Activated naive CD8-positive, alpha-beta T cell treated with anti-CD3 and anti-CD28 coated beads, Interleukin-2, amount 10 ng/mL, durations not matched to agents 7 days and 5 days (primary cell): ENCODE measurements around the gene TTC23L. TPM values are rescaled to one million over a fixed set of nuclear protein-coding genes. Genes with fewer than 3 reads are reported as not detected.

Source experiments
- ATAC-seq: fragments of 150-1000 bp; cut with Tn5 transposase; one replicate; pipeline ENCODE4 v1.10.0; 2021; ENCODE audit warnings: low read depth, moderate library complexity
- POLR2A ChIA-PET: fragments of 350-600 bp; sonication (Branson Sonifier 250); formaldehyde crosslinking; loops from one replicate; lab custom pipeline; 2021; ENCODE audit warnings: antibody characterized with exemption; lab: Charles Lee
- DNase-seq: peaks from one replicate; pipeline ENCODE4 v3.0.0; 2021
- H3K27ac Mint-ChIP-seq: one replicate; pipeline ENCODE4 v1.8.0; 2022; ENCODE audit warnings: mild to moderate bottlenecking, mixed read lengths
- H3K27me3 Mint-ChIP-seq: one replicate; pipeline ENCODE4 v1.8.0; 2022; ENCODE audit warnings: mild to moderate bottlenecking, moderate library complexity, mixed read lengths
- H3K36me3 Mint-ChIP-seq: one replicate; pipeline ENCODE4 v1.8.0; 2021; ENCODE audit warnings: mild to moderate bottlenecking, mixed read lengths
- H3K4me1 Mint-ChIP-seq: one replicate; pipeline ENCODE4 v1.8.0; 2021; ENCODE audit warnings: mixed read lengths
- H3K4me3 Mint-ChIP-seq: one replicate; pipeline ENCODE4 v1.8.0; 2022; ENCODE audit warnings: mild to moderate bottlenecking, moderate library complexity, mixed read lengths
- H3K9me3 Mint-ChIP-seq: one replicate; pipeline ENCODE4 v1.8.0; 2021; ENCODE audit warnings: mixed read lengths
- total RNA-seq, 2 experiments: library from RNA; stranded (reverse); gene quantifications; one replicate each; pipeline ENCODE4 v1.2.3, GENCODE V29; 2021

The TTC23L gene
- total RNA-seq, 2 experiments from 2014 or later: not detected

GRCh38 chr5:34923694-34924461 lies 84.9 kb downstream of the TTC23L start:
- Mint-ChIP-seq H3K4me1 (peaks cover 28% of the 10 kb centered on the region), H3K27ac (peak overlapping the region; percentile 71), H3K9me3 (no peaks in the 10 kb centered on the region), H3K4me3 (peak overlapping the region; percentile 9), H3K36me3 (peaks cover 22% of the 10 kb centered on the region), H3K27me3 (no peaks in the 10 kb centered on the region)
- no peak for DNase-seq
- ATAC-seq: peak; percentile 94
- POLR2A ChIA-PET: interaction anchor here (0.6 to 2.0 kb wide), 2 partner anchors 9 to 13 kb away, joined by 3 to 14 read pairs; partner anchors contain the start of genes BRIX1 and RAD1

GRCh38 chr5:34924462-34924765 lies 85.5 kb downstream of the TTC23L start:
- H3K36me3 Mint-ChIP-seq: peaks cover 22% of the 10 kb centered on the region
- no peak for DNase-seq
- H3K9me3 Mint-ChIP-seq: no peaks in the 10 kb centered on the region
- peaks cover 31% of the 10 kb centered on the region for H3K4me1 Mint-ChIP-seq
- H3K4me3 Mint-ChIP-seq: no peak overlapping the region
- POLR2A ChIA-PET: interaction anchor here (2.0 kb wide), 1 partner anchor 9 kb away, joined by 14 read pairs; the partner anchor contains the start of genes BRIX1 and RAD1
- no peaks in the 10 kb centered on the region for H3K27me3 Mint-ChIP-seq
- ATAC-seq: no peak
- H3K27ac Mint-ChIP-seq: no peak overlapping the region

- Mint-ChIP-seq H3K27me3 (no peaks in the 10 kb centered on the region), H3K4me1 (peaks cover 35% of the 10 kb centered on the region), H3K4me3 (no peak overlapping the region), H3K27ac (no peak overlapping the region), H3K36me3 (peaks cover 20% of the 10 kb centered on the region), H3K9me3 (no peaks in the 10 kb centered on the region)
- POLR2A ChIA-PET: no interaction called here
- no peak for DNase-seq
- no peak for ATAC-seq
These were observed 87.4 kb downstream of the TTC23L start for GRCh38 chr5:34926318-34926888.

GRCh38 chr5:34927785-34928184 lies 88.8 kb downstream of the TTC23L start:
- Mint-ChIP-seq H3K4me1 (peaks cover 37% of the 10 kb centered on the region), H3K4me3 (no peak overlapping the region), H3K27ac (no peak overlapping the region), H3K27me3 (no peaks in the 10 kb centered on the region), H3K9me3 (no peaks in the 10 kb centered on the region), H3K36me3 (peaks cover 18% of the 10 kb centered on the region)
- POLR2A ChIA-PET: interaction anchor here (3.6 kb wide), 1 partner anchor 11 kb away, joined by 108 read pairs; the partner anchor contains the start of genes BRIX1 and RAD1
- no peak for ATAC-seq
- no peak for DNase-seq

- Mint-ChIP-seq H3K36me3 (peaks cover 17% of the 10 kb centered on the region), H3K27ac (no peak overlapping the region), H3K27me3 (no peaks in the 10 kb centered on the region), H3K4me3 (peak overlapping the region; percentile 87), H3K4me1 (peaks cover 36% of the 10 kb centered on the region), H3K9me3 (no peaks in the 10 kb centered on the region)
- no peak for DNase-seq
- POLR2A ChIA-PET: interaction anchor here (3.6 kb wide), 1 partner anchor 11 kb away, joined by 108 read pairs; the partner anchor contains the start of genes BRIX1 and RAD1
- no peak for ATAC-seq
These were observed 89.3 kb downstream of the TTC23L start for GRCh38 chr5:34928267-34928666.

- Mint-ChIP-seq H3K4me1 (peaks cover 27% of the 10 kb centered on the region), H3K27ac (peak within 1 kb of the TSS; percentile 95), H3K9me3 (no peaks in the 10 kb centered on the region), H3K4me3 (peak within 1 kb of the TSS; percentile 92), H3K27me3 (no peaks in the 10 kb centered on the region), H3K36me3 (peaks cover 18% of the 10 kb centered on the region)
- peak; percentile 82 for ATAC-seq
- DNase-seq: peak; percentile 97
- POLR2A ChIA-PET: interaction anchor here (0.6 to 3.6 kb wide), 7 partner anchors 11 to 1222 kb away, joined by 3 to 108 read pairs (median 4); partner anchors contain the start of genes AMACR, BRIX1, LMBRD2 and RAD1
These were observed 90.3 kb downstream of the TTC23L start, which contains the start of gene DNAJC21 for GRCh38 chr5:34929134-34929719. DNAJC21 (plus strand) TSS chr5:34929559; CDS start chr5:34929820, 261 bp downstream.

GRCh38 chr5:34929720-34930461 lies 90.9 kb downstream of the TTC23L start:
- ATAC-seq (peak; percentile 80), DNase-seq (peak; percentile 82)
- Mint-ChIP-seq H3K9me3 (no peaks in the 10 kb centered on the region), H3K4me3 (peak overlapping the region; percentile 92), H3K27me3 (no peaks in the 10 kb centered on the region), H3K27ac (peak overlapping the region; percentile 95), H3K36me3 (peaks cover 15% of the 10 kb centered on the region), H3K4me1 (peaks cover 26% of the 10 kb centered on the region)
- POLR2A ChIA-PET: interaction anchor here (0.5 to 3.6 kb wide), 9 partner anchors 10 to 1463 kb away, joined by 3 to 108 read pairs (median 4); partner anchors contain the start of genes AMACR, BRIX1, LMBRD2 and RAD1

- H3K36me3 Mint-ChIP-seq: peaks cover 13% of the 10 kb centered on the region
- H3K4me1 Mint-ChIP-seq: peaks cover 25% of the 10 kb centered on the region
- no peaks in the 10 kb centered on the region for H3K9me3 Mint-ChIP-seq
- POLR2A ChIA-PET: interaction anchor here (0.8 to 3.6 kb wide), 4 partner anchors 14 to 1221 kb away, joined by 4 to 108 read pairs (median 6); partner anchors contain the start of genes AMACR, BRIX1, LMBRD2 and RAD1
- H3K27ac Mint-ChIP-seq: peak overlapping the region; percentile 95
- H3K27me3 Mint-ChIP-seq: no peaks in the 10 kb centered on the region
- DNase-seq (no peak), ATAC-seq (no peak)
- peak overlapping the region; percentile 92 for H3K4me3 Mint-ChIP-seq
These were observed 91.5 kb downstream of the TTC23L start for GRCh38 chr5:34930462-34930844.

GRCh38 chr5:34930870-34931269 lies 91.9 kb downstream of the TTC23L start:
- no peaks in the 10 kb centered on the region for H3K9me3 Mint-ChIP-seq
- DNase-seq (no peak), ATAC-seq (no peak)
- POLR2A ChIA-PET: interaction anchor here (2.0 to 3.6 kb wide), 2 partner anchors 14 to 1221 kb away, joined by 7 to 108 read pairs; partner anchors contain the start of genes BRIX1, LMBRD2, RAD1 and SKP2
- peak overlapping the region; percentile 95 for H3K27ac Mint-ChIP-seq
- peaks cover 24% of the 10 kb centered on the region for H3K4me1 Mint-ChIP-seq
- peak overlapping the region; percentile 92 for H3K4me3 Mint-ChIP-seq
- H3K36me3 Mint-ChIP-seq: peaks cover 11% of the 10 kb centered on the region
- no peaks in the 10 kb centered on the region for H3K27me3 Mint-ChIP-seq

GRCh38 chr5:34932947-34933346 lies 94.0 kb downstream of the TTC23L start:
- Mint-ChIP-seq H3K4me3 (no peak overlapping the region), H3K27ac (no peak overlapping the region), H3K9me3 (no peaks in the 10 kb centered on the region), H3K4me1 (peaks cover 26% of the 10 kb centered on the region), H3K27me3 (no peaks in the 10 kb centered on the region), H3K36me3 (peaks cover 16% of the 10 kb centered on the region)
- POLR2A ChIA-PET: no interaction called here
- DNase-seq: no peak
- no peak for ATAC-seq

GRCh38 chr5:34941936-34942335 lies 103.0 kb downstream of the TTC23L start:
- Mint-ChIP-seq H3K4me3 (no peak overlapping the region), H3K27me3 (no peaks in the 10 kb centered on the region), H3K36me3 (peaks cover 22% of the 10 kb centered on the region), H3K27ac (no peak overlapping the region), H3K4me1 (peaks cover 2% of the 10 kb centered on the region), H3K9me3 (no peaks in the 10 kb centered on the region)
- ATAC-seq (no peak), DNase-seq (no peak)
- POLR2A ChIA-PET: no interaction called here

- DNase-seq (no peak), ATAC-seq (no peak)
- POLR2A ChIA-PET: no interaction called here
- Mint-ChIP-seq H3K4me3 (no peak overlapping the region), H3K4me1 (no peaks in the 10 kb centered on the region), H3K27me3 (no peaks in the 10 kb centered on the region), H3K36me3 (peaks cover 19% of the 10 kb centered on the region), H3K27ac (no peak overlapping the region), H3K9me3 (no peaks in the 10 kb centered on the region)
These were observed 105.1 kb downstream of the TTC23L start for GRCh38 chr5:34944044-34944443.
